Caco-2 (cell line): ENCODE results near the gene ADARB2. TPM values are rescaled to one million over a fixed set of nuclear protein-coding genes. Genes with fewer than 3 reads are reported as not detected.

Source experiments
- BruUV-seq: library from RNA; stranded (reverse); fragments of 400-500 nt; replicated peaks from 2 replicates; lab custom pipeline; 2021; lab: Mats Ljungman, UMichigan
- CTCF ChIA-PET: fragments of 300-600 bp; sonication (Branson Sonifier 250); formaldehyde crosslinking; loops from one replicate; lab custom pipeline; 2022; ENCODE audit warnings: antibody characterized with exemption; lab: Charles Lee
- POLR2A ChIA-PET: fragments of 300-600 bp; sonication (Branson Sonifier 250); formaldehyde crosslinking; loops from one replicate; lab custom pipeline; 2022; ENCODE audit warnings: antibody characterized with exemption; lab: Charles Lee
- DNase-seq, 2 experiments: peaks; one replicate each; pipeline versions ENCODE4 v3.0.0 to v3.0.0-alpha.2; 2020 to 2022
- H3K27me3 ChIP-seq: replicated peaks from 2 replicates; pipeline ENCODE4 v1.6.0; 2011; ENCODE audit warnings: low read length; ENCODE audit not compliant: control insufficient read depth, insufficient read depth
- H3K36me3 ChIP-seq: 2 replicates; pipeline ENCODE4 v1.5.1; 2011; ENCODE audit warnings: low read length; ENCODE audit not compliant: control insufficient read depth, insufficient read depth
- H3K4me1 ChIP-seq: fragments of 250-450 bp; sonication (Bioruptor Pico); 2 replicates; pipeline ENCODE4 v1.5.1; 2020; ENCODE audit warnings: mild to moderate bottlenecking
- H3K4me3 ChIP-seq: 2 replicates; pipeline ENCODE4 v1.5.1; 2011; ENCODE audit warnings: low read depth, mild to moderate bottlenecking, control low read depth, low read length
- H3K9me3 ChIP-seq: fragments of 250-450 bp; sonication (Bioruptor Pico); 2 replicates; pipeline ENCODE4 v1.5.1; 2020; ENCODE audit warnings: mild to moderate bottlenecking, moderate library complexity
- H3K27ac Mint-ChIP-seq: one replicate; pipeline ENCODE4 v1.8.0; 2022; ENCODE audit warnings: mixed read lengths; ENCODE audit not compliant: unreplicated experiment
- H3K27me3 Mint-ChIP-seq: one replicate; pipeline ENCODE4 v1.8.0; 2022; ENCODE audit warnings: mixed read lengths; ENCODE audit not compliant: insufficient read depth, unreplicated experiment
- H3K36me3 Mint-ChIP-seq: one replicate; pipeline ENCODE4 v1.8.0; 2022; ENCODE audit warnings: mild to moderate bottlenecking, mixed read lengths; ENCODE audit not compliant: insufficient read depth, unreplicated experiment
- H3K4me1 Mint-ChIP-seq: one replicate; pipeline ENCODE4 v1.8.0; 2022; ENCODE audit warnings: low read depth, mixed read lengths; ENCODE audit not compliant: unreplicated experiment
- H3K4me3 Mint-ChIP-seq: one replicate; pipeline ENCODE4 v1.8.0; 2022; ENCODE audit warnings: mild to moderate bottlenecking, moderate library complexity, mixed read lengths; ENCODE audit not compliant: unreplicated experiment
- H3K9me3 Mint-ChIP-seq: one replicate; pipeline ENCODE4 v1.8.0; 2022; ENCODE audit warnings: mixed read lengths; ENCODE audit not compliant: unreplicated experiment
- CTCF ChIP-seq, 2 experiments: fragments of 200-600 bp in 1 of 2; IDR thresholded peaks; 1 replicate in 1 of 2; 2 replicates in 1 of 2; pipeline versions ENCODE4 v1.5.1 to v1.8.0; 2011 to 2022; ENCODE audit warnings: antibody characterized with exemption in 1 of 2, control low read depth in 1 of 2, inconsistent platforms in 1 of 2, low read depth in 1 of 2, low read length in 1 of 2, mild to moderate bottlenecking in 1 of 2, moderate library complexity in 1 of 2; ENCODE audit not compliant: insufficient read depth in 1 of 2, severe bottlenecking in 1 of 2, unreplicated experiment in 1 of 2
- intact Hi-C: fragments of 100-400 bp; cut with micrococcal nuclease; formaldehyde crosslinking; loops from one replicate; pipeline ENCODE4 v1.10.0; 2022; ENCODE audit not compliant: unreplicated experiment
- total RNA-seq: library from RNA; stranded (reverse); gene quantifications from 2 replicates; pipeline ENCODE4 v1.2.3, GENCODE V29; 2022

ADARB2 gene
- total RNA-seq, 1 experiment from 2014 or later, result 0.27 TPM

GRCh38 chr10:1642600-1643160 lies 94.6 kb downstream of the ADARB2 start:
- Histone ChIP-seq H3K4me3 (no peak overlapping the region), H3K4me1 (no peaks in the 10 kb centered on the region), H3K36me3 (no peaks in the 10 kb centered on the region), H3K27me3 (no peaks in the 10 kb centered on the region), H3K9me3 (peaks cover 7% of the 10 kb centered on the region; the same call in 1 of the 2 replicates)
- H3K4me1 Mint-ChIP-seq, result no peaks in the 10 kb centered on the region
- no peak for TF ChIP-seq CTCF (IDR thresholded peaks at IDR 0.05; ENCODE audit: insufficient read depth in 1 of 2, low read depth in 1 of 2, low read length in 1 of 2, severe bottlenecking in 1 of 2, unreplicated experiment in 1 of 2)
- peaks cover 10% of the 10 kb centered on the region for H3K27me3 Mint-ChIP-seq
- POLR2A ChIA-PET, result no interaction called here
- intact Hi-C loops, result no loop called here
- peaks cover 8% of the 10 kb centered on the region for H3K9me3 Mint-ChIP-seq
- no peaks in the 10 kb centered on the region for H3K36me3 Mint-ChIP-seq
- peak in 1 of 2 experiments; percentile 26 for DNase-seq
- no peak overlapping the region for H3K27ac Mint-ChIP-seq
- CTCF ChIA-PET, result no interaction called here
- no TSS peak for BruUV-seq
- H3K4me3 Mint-ChIP-seq, result no peak overlapping the region

GRCh38 chr10:1641402-1641801 lies 95.9 kb downstream of the ADARB2 start:
- Mint-ChIP-seq H3K27me3 (peaks cover 15% of the 10 kb centered on the region), H3K36me3 (no peaks in the 10 kb centered on the region), H3K4me3 (no peak overlapping the region), H3K9me3 (no peaks in the 10 kb centered on the region), H3K4me1 (no peaks in the 10 kb centered on the region), H3K27ac (no peak overlapping the region)
- H3K4me3 ChIP-seq, result no peak overlapping the region
- intact Hi-C loops, result no loop called here
- H3K27me3 ChIP-seq, result no peaks in the 10 kb centered on the region
- H3K36me3 ChIP-seq, result no peaks in the 10 kb centered on the region
- no peaks in the 10 kb centered on the region for H3K9me3 ChIP-seq
- no peak for DNase-seq
- no peaks in the 10 kb centered on the region for H3K4me1 ChIP-seq
- ChIA-PET CTCF (no interaction called here), POLR2A (no interaction called here)
- BruUV-seq, result no TSS peak
- no peak for TF ChIP-seq CTCF (IDR thresholded peaks at IDR 0.05; ENCODE audit: insufficient read depth in 1 of 2, low read depth in 1 of 2, low read length in 1 of 2, severe bottlenecking in 1 of 2, unreplicated experiment in 1 of 2)

GRCh38 chr10:1638889-1639419 lies 98.4 kb downstream of the ADARB2 start:
- POLR2A ChIA-PET, result no interaction called here
- H3K9me3 ChIP-seq, result peaks cover 5% of the 10 kb centered on the region; the same call in 1 of the 2 replicates
- H3K36me3 Mint-ChIP-seq, result no peaks in the 10 kb centered on the region
- H3K36me3 ChIP-seq, result no peaks in the 10 kb centered on the region
- CTCF ChIA-PET, result no interaction called here
- BruUV-seq, result no TSS peak
- no peak overlapping the region for H3K4me3 ChIP-seq
- no peaks in the 10 kb centered on the region for H3K4me1 Mint-ChIP-seq
- intact Hi-C loops, result no loop called here
- no peak overlapping the region for H3K4me3 Mint-ChIP-seq
- H3K9me3 Mint-ChIP-seq, result no peaks in the 10 kb centered on the region
- H3K4me1 ChIP-seq, result no peaks in the 10 kb centered on the region
- H3K27me3 Mint-ChIP-seq, result peaks cover 22% of the 10 kb centered on the region
- no peak overlapping the region for H3K27ac Mint-ChIP-seq
- no peak for DNase-seq
- no peak for TF ChIP-seq CTCF (IDR thresholded peaks at IDR 0.05; ENCODE audit: insufficient read depth in 1 of 2, low read depth in 1 of 2, low read length in 1 of 2, severe bottlenecking in 1 of 2, unreplicated experiment in 1 of 2)
- no peaks in the 10 kb centered on the region for H3K27me3 ChIP-seq
